Measurements from ENCODE around the gene ZFAND5. TPM values are rescaled to one million over a fixed set of nuclear protein-coding genes. Genes with fewer than 3 reads are reported as not detected.

The ZFAND5 gene
- total and polyA plus RNA-seq, 10 of the 15 experiments (the other 5 are each of a cell fraction or from before 2014, with no cell fraction given): 22.5 to 107 (median 63.3) TPM

DNA sequence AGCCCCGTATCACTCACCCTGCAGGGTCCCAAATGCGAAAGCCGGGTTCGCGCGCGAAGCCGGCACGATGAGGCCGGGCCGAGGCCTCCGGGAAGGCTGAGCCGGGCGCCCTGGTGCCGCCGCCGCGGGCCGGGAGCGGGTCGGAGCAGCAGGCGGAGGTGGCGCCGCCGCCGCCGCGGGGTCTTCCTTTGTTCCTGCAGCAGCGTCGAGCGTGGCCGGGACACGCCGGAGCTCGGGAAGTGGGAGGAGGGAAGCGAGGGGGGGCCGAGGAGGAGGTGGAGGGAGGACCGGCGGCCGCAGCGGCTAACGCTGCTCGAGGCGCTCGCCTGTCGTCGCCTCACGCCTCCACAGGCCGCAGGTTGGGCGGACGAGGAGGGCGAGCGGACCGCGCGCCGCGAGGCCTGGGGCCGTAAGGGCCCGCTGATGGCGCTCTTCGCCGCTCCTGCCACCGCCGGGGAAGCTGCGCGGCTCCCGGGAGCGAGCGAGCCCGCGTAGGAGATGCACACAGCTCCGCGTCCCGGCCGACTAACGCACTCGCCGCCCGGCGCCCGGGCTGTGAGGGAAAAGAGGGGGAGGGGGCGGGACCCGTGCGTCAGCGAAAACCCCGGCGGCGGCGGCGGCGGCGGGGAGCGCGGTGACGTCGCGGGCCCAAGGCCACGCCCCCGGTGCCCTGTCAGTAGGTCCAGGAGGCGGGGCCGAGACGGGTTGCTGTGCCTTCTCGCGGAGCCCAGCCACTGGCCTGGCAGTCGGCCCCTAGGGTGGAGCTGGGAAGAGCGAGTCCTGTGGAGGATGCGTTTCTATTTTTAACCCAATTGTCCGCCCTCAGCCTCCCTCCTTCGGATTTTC, at the start of gene ZFAND5 (continued):
- TF ChIP-seq CEBPZ (IDR thresholded peaks at IDR 0.05; ENCODE audit: low read depth, low read length) (no peak), RBBP5 (conservative IDR thresholded peaks at IDR 0.05) (no peak), MEF2A (IDR thresholded peaks at IDR 0.05; ENCODE audit: insufficient read depth, low read depth, low read length) (no peak), MTA2 (IDR thresholded peaks at IDR 0.05; ENCODE audit: low read depth) (no peak), MYB (IDR thresholded peaks at IDR 0.05; ENCODE audit: borderline replicate concordance, low read depth, low read length) (no peak), MXI1 (IDR thresholded peaks at IDR 0.05; ENCODE audit: low read depth, low read length) (no peak; the same call in 1 of the 2 replicates), ZNF207 (IDR thresholded peaks at IDR 0.05; ENCODE audit: borderline replicate concordance) (peak; percentile 76; the same call in 1 of the 2 replicates), ASH2L (IDR thresholded peaks at IDR 0.05; ENCODE audit: borderline replicate concordance, low read depth) (0 out of 2 replicates have a peak, but pooled peaks have one; percentile 57), HDGF (IDR thresholded peaks at IDR 0.05) (no peak), RB1 (IDR thresholded peaks at IDR 0.05; ENCODE audit: borderline replicate concordance) (0 out of 2 replicates have a peak, but pooled peaks have one; percentile 51)
- TF ChIP-seq, protein P1, sequence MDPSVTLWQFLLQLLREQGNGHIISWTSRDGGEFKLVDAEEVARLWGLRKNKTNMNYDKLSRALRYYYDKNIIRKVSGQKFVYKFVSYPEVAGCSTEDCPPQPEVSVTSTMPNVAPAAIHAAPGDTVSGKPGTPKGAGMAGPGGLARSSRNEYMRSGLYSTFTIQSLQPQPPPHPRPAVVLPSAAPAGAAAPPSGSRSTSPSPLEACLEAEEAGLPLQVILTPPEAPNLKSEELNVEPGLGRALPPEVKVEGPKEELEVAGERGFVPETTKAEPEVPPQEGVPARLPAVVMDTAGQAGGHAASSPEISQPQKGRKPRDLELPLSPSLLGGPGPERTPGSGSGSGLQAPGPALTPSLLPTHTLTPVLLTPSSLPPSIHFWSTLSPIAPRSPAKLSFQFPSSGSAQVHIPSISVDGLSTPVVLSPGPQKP (IDR thresholded peaks at IDR 0.05; ENCODE audit: low read depth, low read length): no peak
- TF ChIP-seq, protein P2, sequence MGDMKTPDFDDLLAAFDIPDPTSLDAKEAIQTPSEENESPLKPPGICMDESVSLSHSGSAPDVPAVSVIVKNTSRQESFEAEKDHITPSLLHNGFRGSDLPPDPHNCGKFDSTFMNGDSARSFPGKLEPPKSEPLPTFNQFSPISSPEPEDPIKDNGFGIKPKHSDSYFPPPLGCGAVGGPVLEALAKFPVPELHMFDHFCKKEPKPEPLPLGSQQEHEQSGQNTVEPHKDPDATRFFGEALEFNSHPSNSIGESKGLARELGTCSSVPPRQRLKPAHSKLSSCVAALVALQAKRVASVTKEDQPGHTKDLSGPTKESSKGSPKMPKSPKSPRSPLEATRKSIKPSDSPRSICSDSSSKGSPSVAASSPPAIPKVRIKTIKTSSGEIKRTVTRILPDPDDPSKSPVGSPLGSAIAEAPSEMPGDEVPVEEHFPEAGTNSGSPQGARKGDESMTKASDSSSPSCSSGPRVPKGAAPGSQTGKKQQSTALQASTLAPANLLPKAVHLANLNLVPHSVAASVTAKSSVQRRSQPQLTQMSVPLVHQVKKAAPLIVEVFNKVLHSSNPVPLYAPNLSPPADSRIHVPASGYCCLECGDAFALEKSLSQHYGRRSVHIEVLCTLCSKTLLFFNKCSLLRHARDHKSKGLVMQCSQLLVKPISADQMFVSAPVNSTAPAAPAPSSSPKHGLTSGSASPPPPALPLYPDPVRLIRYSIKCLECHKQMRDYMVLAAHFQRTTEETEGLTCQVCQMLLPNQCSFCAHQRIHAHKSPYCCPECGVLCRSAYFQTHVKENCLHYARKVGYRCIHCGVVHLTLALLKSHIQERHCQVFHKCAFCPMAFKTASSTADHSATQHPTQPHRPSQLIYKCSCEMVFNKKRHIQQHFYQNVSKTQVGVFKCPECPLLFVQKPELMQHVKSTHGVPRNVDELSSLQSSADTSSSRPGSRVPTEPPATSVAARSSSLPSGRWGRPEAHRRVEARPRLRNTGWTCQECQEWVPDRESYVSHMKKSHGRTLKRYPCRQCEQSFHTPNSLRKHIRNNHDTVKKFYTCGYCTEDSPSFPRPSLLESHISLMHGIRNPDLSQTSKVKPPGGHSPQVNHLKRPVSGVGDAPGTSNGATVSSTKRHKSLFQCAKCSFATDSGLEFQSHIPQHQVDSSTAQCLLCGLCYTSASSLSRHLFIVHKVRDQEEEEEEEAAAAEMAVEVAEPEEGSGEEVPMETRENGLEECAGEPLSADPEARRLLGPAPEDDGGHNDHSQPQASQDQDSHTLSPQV (IDR thresholded peaks at IDR 0.05): no peak
- TF ChIP-seq, protein P3, sequence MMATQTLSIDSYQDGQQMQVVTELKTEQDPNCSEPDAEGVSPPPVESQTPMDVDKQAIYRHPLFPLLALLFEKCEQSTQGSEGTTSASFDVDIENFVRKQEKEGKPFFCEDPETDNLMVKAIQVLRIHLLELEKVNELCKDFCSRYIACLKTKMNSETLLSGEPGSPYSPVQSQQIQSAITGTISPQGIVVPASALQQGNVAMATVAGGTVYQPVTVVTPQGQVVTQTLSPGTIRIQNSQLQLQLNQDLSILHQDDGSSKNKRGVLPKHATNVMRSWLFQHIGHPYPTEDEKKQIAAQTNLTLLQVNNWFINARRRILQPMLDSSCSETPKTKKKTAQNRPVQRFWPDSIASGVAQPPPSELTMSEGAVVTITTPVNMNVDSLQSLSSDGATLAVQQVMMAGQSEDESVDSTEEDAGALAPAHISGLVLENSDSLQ (IDR thresholded peaks at IDR 0.05): peak; percentile 76
- TF ChIP-seq, protein P4, sequence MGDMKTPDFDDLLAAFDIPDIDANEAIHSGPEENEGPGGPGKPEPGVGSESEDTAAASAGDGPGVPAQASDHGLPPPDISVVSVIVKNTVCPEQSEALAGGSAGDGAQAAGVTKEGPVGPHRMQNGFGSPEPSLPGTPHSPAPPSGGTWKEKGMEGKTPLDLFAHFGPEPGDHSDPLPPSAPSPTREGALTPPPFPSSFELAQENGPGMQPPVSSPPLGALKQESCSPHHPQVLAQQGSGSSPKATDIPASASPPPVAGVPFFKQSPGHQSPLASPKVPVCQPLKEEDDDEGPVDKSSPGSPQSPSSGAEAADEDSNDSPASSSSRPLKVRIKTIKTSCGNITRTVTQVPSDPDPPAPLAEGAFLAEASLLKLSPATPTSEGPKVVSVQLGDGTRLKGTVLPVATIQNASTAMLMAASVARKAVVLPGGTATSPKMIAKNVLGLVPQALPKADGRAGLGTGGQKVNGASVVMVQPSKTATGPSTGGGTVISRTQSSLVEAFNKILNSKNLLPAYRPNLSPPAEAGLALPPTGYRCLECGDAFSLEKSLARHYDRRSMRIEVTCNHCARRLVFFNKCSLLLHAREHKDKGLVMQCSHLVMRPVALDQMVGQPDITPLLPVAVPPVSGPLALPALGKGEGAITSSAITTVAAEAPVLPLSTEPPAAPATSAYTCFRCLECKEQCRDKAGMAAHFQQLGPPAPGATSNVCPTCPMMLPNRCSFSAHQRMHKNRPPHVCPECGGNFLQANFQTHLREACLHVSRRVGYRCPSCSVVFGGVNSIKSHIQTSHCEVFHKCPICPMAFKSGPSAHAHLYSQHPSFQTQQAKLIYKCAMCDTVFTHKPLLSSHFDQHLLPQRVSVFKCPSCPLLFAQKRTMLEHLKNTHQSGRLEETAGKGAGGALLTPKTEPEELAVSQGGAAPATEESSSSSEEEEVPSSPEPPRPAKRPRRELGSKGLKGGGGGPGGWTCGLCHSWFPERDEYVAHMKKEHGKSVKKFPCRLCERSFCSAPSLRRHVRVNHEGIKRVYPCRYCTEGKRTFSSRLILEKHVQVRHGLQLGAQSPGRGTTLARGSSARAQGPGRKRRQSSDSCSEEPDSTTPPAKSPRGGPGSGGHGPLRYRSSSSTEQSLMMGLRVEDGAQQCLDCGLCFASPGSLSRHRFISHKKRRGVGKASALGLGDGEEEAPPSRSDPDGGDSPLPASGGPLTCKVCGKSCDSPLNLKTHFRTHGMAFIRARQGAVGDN (IDR thresholded peaks at IDR 0.05): peak; percentile 88
